MM.1S (cell line): Measurements from ENCODE around the gene ACE.

Source experiments
- EZH2phosphoT487 ChIP-seq: fragments of 300-600 bp; sonication (generic); IDR thresholded peaks from 2 replicates; pipeline ENCODE4 v1.6.1; 2018; ENCODE audit warnings: antibody characterized with exemption, low read length
- TF ChIP-seq, protein P1 (sequence below): fragments of 300-600 bp; sonication (generic); IDR thresholded peaks from 2 replicates; pipeline ENCODE4 v1.5.1; 2016; ENCODE audit warnings: antibody characterized with exemption, low read length, mixed read lengths

DNA sequence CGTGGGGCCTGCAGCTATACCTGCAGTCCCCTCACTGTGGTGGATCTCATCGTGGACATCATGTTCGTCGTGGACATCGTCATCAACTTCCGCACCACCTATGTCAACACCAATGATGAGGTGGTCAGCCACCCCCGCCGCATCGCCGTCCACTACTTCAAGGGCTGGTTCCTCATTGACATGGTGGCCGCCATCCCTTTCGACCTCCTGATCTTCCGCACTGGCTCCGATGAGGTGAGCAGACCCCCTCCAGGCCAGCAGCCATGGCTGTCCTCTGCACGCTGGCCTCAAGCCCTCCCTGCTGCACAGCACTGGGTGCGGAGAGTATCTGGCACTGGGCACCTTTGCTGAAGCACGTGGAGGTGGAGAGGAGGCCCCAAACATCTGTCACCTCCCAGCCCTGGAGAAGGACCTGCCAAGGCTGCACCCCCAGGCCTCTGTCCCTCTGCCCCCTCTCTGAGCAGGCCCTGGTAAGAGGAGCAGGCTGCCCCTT, 57.3 kb downstream of the ACE start:
- no peak for TF ChIP-seq EZH2phosphoT487
- TF ChIP-seq, protein P1, sequence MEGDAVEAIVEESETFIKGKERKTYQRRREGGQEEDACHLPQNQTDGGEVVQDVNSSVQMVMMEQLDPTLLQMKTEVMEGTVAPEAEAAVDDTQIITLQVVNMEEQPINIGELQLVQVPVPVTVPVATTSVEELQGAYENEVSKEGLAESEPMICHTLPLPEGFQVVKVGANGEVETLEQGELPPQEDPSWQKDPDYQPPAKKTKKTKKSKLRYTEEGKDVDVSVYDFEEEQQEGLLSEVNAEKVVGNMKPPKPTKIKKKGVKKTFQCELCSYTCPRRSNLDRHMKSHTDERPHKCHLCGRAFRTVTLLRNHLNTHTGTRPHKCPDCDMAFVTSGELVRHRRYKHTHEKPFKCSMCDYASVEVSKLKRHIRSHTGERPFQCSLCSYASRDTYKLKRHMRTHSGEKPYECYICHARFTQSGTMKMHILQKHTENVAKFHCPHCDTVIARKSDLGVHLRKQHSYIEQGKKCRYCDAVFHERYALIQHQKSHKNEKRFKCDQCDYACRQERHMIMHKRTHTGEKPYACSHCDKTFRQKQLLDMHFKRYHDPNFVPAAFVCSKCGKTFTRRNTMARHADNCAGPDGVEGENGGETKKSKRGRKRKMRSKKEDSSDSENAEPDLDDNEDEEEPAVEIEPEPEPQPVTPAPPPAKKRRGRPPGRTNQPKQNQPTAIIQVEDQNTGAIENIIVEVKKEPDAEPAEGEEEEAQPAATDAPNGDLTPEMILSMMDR: no peak
